NK-92 treated with Interleukin-12 subunit alpha and Interleukin-12 subunit beta, amount 100 ng/mL, for 24 hours (cell line): ENCODE results near the gene INPP5F.
"Not testable (repeated sequence)": the region's sequence is repeated elsewhere in the genome, so short reads cannot be mapped to it uniquely, and the experiment has no call there.

Experiments
- DNase-seq: peaks from one replicate; lab custom pipeline; 2025; lab: John Stamatoyannopoulos, UW

Gene INPP5F

GRCh38 chr10:119780879-119781480, 55.1 kb downstream of the INPP5F start:
- DNase-seq: no peak

- DNase-seq: no peak
Measured at GRCh38 chr10:119781498-119781897, 55.6 kb downstream of the INPP5F start.

GRCh38 chr10:119782981-119783664, 57.3 kb downstream of the INPP5F start:
- DNase-seq: no peak

GRCh38 chr10:119783665-119784027, 57.8 kb downstream of the INPP5F start:
- no peak for DNase-seq

- no peak for DNase-seq
Measured at GRCh38 chr10:119784340-119785067, 58.7 kb downstream of the INPP5F start.

- DNase-seq: no peak
Measured at GRCh38 chr10:119786117-119786769, 60.4 kb downstream of the INPP5F start.

- not testable (repeated sequence) for DNase-seq
Measured at GRCh38 chr10:119795101-119795500, 69.3 kb downstream of the INPP5F start.

- DNase-seq: no peak
Measured at GRCh38 chr10:119796039-119796438, 70.2 kb downstream of the INPP5F start.

GRCh38 chr10:119801176-119801575, 75.3 kb downstream of the INPP5F start:
- no peak for DNase-seq

GRCh38 chr10:119801998-119802538, 76.2 kb downstream of the INPP5F start:
- DNase-seq: no peak

GRCh38 chr10:119803264-119803663, 77.4 kb downstream of the INPP5F start:
- no peak for DNase-seq

GRCh38 chr10:119805702-119806230, 79.9 kb downstream of the INPP5F start:
- DNase-seq: no peak

- no peak for DNase-seq
Measured at GRCh38 chr10:119806334-119807130, 80.7 kb downstream of the INPP5F start.

- DNase-seq: peak; percentile 44
Measured at GRCh38 chr10:119807960-119808697, 82.3 kb downstream of the INPP5F start.

- no peak for DNase-seq
Measured at GRCh38 chr10:119811122-119811521, 85.3 kb downstream of the INPP5F start.

- DNase-seq: no peak
Measured at GRCh38 chr10:119812684-119813083, 86.8 kb downstream of the INPP5F start.

GRCh38 chr10:119815671-119816070, 89.8 kb downstream of the INPP5F start:
- DNase-seq: no peak

GRCh38 chr10:119817991-119818888, 92.4 kb downstream of the INPP5F start:
- DNase-seq: no peak

GRCh38 chr10:119818889-119819270, 93.0 kb downstream of the INPP5F start:
- DNase-seq: no peak

GRCh38 chr10:119821182-119821581, 95.3 kb downstream of the INPP5F start:
- DNase-seq: no peak
